GM12878 (cell line): ENCODE results near the gene ARHGAP44. TPM values are rescaled to one million over a fixed set of nuclear protein-coding genes. Genes with fewer than 3 reads are reported as not detected.

ENCODE experiments used
- ATAC-seq: fragments of 200-7000 bp; cut with Tn5 transposase; 3 replicates; pipeline ENCODE4 v1.9.1; 2020; ENCODE audit warnings: mild to moderate bottlenecking, moderate library complexity
- BruUV-seq: library from RNA; stranded (reverse); fragments of 400-500 nt; replicated peaks from 2 replicates; lab custom pipeline; 2021; lab: Mats Ljungman, UMichigan
- CTCF ChIA-PET: fragments of 300-600 bp; sonication (Branson Sonifier 250); formaldehyde crosslinking; extraction: SDS; loops from one replicate; lab custom pipeline; 2021; ENCODE audit warnings: inconsistent platforms; lab: Yijun Ruan, JAX
- POLR2A ChIA-PET: fragments of 350-600 bp; formaldehyde crosslinking; extraction: SDS; loops from one replicate; lab custom pipeline; 2021; ENCODE audit warnings: inconsistent platforms; lab: Charles Lee
- RAD21 ChIA-PET: fragments of 300-600 bp; sonication (Branson Sonifier 250); formaldehyde crosslinking; loops from one replicate; lab custom pipeline; 2023; ENCODE audit warnings: antibody characterized with exemption; ENCODE audit not compliant: unreplicated experiment; lab: Charles Lee
- SMC1A ChIA-PET: fragments of 300-600 bp; sonication (Branson Sonifier 250); formaldehyde crosslinking; loops from one replicate; lab custom pipeline; 2023; ENCODE audit not compliant: unreplicated experiment, uncharacterized antibody; lab: Charles Lee
- DNase-seq: peaks from one replicate; pipeline ENCODE4 v3.0.0-alpha.2; 2011; ENCODE audit warnings: low read depth, low spot score
- FAIRE-seq: peaks from 3 replicates; lab custom pipeline; 2011; peaks lifted over from hg19 to GRCh38; lab: Jason Lieb, UNC
- H2AFZ ChIP-seq: 2 replicates; pipeline ENCODE4 v1.6.0; 2011; ENCODE audit warnings: low read depth, low read length, control low read depth; ENCODE audit not compliant: control insufficient read depth
- H3K27ac ChIP-seq: 2 replicates; pipeline ENCODE4 v1.5.1; 2011; ENCODE audit warnings: control low read depth; ENCODE audit not compliant: control insufficient read depth, insufficient read depth
- H3K27me3 ChIP-seq, 2 experiments: replicated peaks in 1 of 2; 2 replicates each; pipeline versions ENCODE4 v1.6.0 to v1.6.1; 2011; ENCODE audit warnings: low read length in 1 of 2; ENCODE audit not compliant: control insufficient read depth in 2 of 2, insufficient read depth in 2 of 2
- H3K36me3 ChIP-seq, 2 experiments: 2 replicates each; pipeline ENCODE4 v1.5.1; 2011; ENCODE audit warnings: low read length in 1 of 2; ENCODE audit not compliant: control insufficient read depth in 2 of 2, insufficient read depth in 2 of 2
- H3K4me1 ChIP-seq: 2 replicates; pipeline ENCODE4 v1.6.1; 2011; ENCODE audit warnings: mild to moderate bottlenecking, low read length, moderate library complexity, mixed read lengths; ENCODE audit not compliant: control insufficient read depth, insufficient read depth
- H3K4me2 ChIP-seq: 2 replicates; pipeline ENCODE4 v1.6.0; 2011; ENCODE audit warnings: control low read depth; ENCODE audit not compliant: control insufficient read depth, insufficient read depth
- H3K4me3 ChIP-seq: fragments of 200-600 bp; sonication (generic); 2 replicates; pipeline ENCODE4 v1.5.1; 2016
- H3K79me2 ChIP-seq: 2 replicates; pipeline ENCODE4 v1.6.0; 2011; ENCODE audit warnings: low read length; ENCODE audit not compliant: control insufficient read depth, insufficient read depth
- H3K9ac ChIP-seq: 2 replicates; pipeline ENCODE4 v1.8.0; 2011; ENCODE audit warnings: low read length, control low read depth, mixed read lengths; ENCODE audit not compliant: control insufficient read depth, insufficient read depth
- H3K9me3 ChIP-seq: replicated peaks from 3 replicates; pipeline ENCODE4 v1.5.1; 2011; ENCODE audit warnings: mild to moderate bottlenecking, low read length; ENCODE audit not compliant: control insufficient read depth, insufficient read depth
- H4K20me1 ChIP-seq: 2 replicates; pipeline ENCODE4 v1.6.0; 2011; ENCODE audit not compliant: control insufficient read depth, insufficient read depth
- BCL11A ChIP-seq: IDR thresholded peaks from 2 replicates; pipeline ENCODE4 v1.6.1; 2011; ENCODE audit warnings: low read depth, low read length
- CBX5 ChIP-seq: sonication (generic); IDR thresholded peaks from 2 replicates; pipeline ENCODE4 v1.6.1; 2016; ENCODE audit warnings: low read depth, moderate library complexity, mild to moderate bottlenecking, inconsistent platforms
- CHD4 ChIP-seq: fragments of 200-600 bp; sonication (generic); IDR thresholded peaks from 2 replicates; pipeline ENCODE4 v1.6.1; 2016; ENCODE audit warnings: mild to moderate bottlenecking
- GATAD2B ChIP-seq: fragments of 450-650 bp; conservative IDR thresholded peaks from 2 replicates; pipeline ENCODE4 v1.6.1; 2017; ENCODE audit warnings: low read depth, mild to moderate bottlenecking, moderate library complexity
- HDAC6 ChIP-seq: fragments of 200-600 bp; sonication (generic); IDR thresholded peaks from one replicate; pipeline ENCODE4 v1.8.0; 2017; ENCODE audit warnings: antibody characterized with exemption; ENCODE audit not compliant: unreplicated experiment
- HDGF ChIP-seq: fragments of 450-650 bp; IDR thresholded peaks from 2 replicates; pipeline ENCODE4 v1.6.1; 2016; ENCODE audit warnings: antibody characterized with exemption
- HSF1 ChIP-seq: fragments of 150-350 bp; IDR thresholded peaks from 2 replicates; pipeline ENCODE4 v1.6.1; 2014; ENCODE audit warnings: mild to moderate bottlenecking, low read depth, low read length
- IKZF1 ChIP-seq: fragments of 450-650 bp; conservative IDR thresholded peaks from 2 replicates; pipeline ENCODE4 v1.6.1; 2017; ENCODE audit warnings: antibody characterized with exemption, mild to moderate bottlenecking
- JUND ChIP-seq: IDR thresholded peaks from 2 replicates; pipeline ENCODE4 v1.6.1; 2012; ENCODE audit warnings: low read depth, mild to moderate bottlenecking, low read length, improper control_type of control experiment, moderate library complexity
- MXI1 ChIP-seq: fragments of 150-350 bp; IDR thresholded peaks from 2 replicates; pipeline ENCODE4 v1.6.1; 2011; ENCODE audit warnings: low read depth, mild to moderate bottlenecking, inconsistent platforms, low read length, improper control_type of control experiment
- PAX5 ChIP-seq: IDR thresholded peaks from 2 replicates; pipeline ENCODE4 v1.6.1; 2011; ENCODE audit warnings: low read depth, low read length, borderline replicate concordance
- POLR2AphosphoS5 ChIP-seq: IDR thresholded peaks from 2 replicates; pipeline ENCODE4 v1.6.1; 2011; ENCODE audit warnings: mild to moderate bottlenecking, low read length, inconsistent platforms
- RCOR1 ChIP-seq: conservative IDR thresholded peaks from 2 replicates; pipeline ENCODE4 v1.6.1; 2012; ENCODE audit warnings: low read depth, low read length, improper control_type of control experiment
- RELB ChIP-seq: fragments of 450-650 bp; IDR thresholded peaks from 2 replicates; pipeline ENCODE4 v1.6.1; 2017; ENCODE audit warnings: low read depth, mild to moderate bottlenecking, moderate library complexity
- SPI1 ChIP-seq: IDR thresholded peaks from 2 replicates; pipeline ENCODE4 v1.6.1; 2011; ENCODE audit warnings: low read depth, mild to moderate bottlenecking, low read length, moderate library complexity, borderline replicate concordance; ENCODE audit not compliant: insufficient read depth
- SREBF2 ChIP-seq: IDR thresholded peaks from 2 replicates; pipeline ENCODE4 v1.6.1; 2012; ENCODE audit warnings: mild to moderate bottlenecking, low read length
- SUZ12 ChIP-seq: fragments of 200-600 bp; sonication (generic); IDR thresholded peaks from one replicate; pipeline ENCODE4 v1.6.1; 2018; ENCODE audit warnings: antibody characterized with exemption, mild to moderate bottlenecking; ENCODE audit not compliant: unreplicated experiment
- ZNF274 ChIP-seq: IDR thresholded peaks from one replicate; pipeline ENCODE4 v1.8.0; 2011; ENCODE audit not compliant: insufficient read length, insufficient read depth
- WGBS: methylation state at CpG from one replicate; pipeline ENCODE4 v1.1.6; 2016; ENCODE audit warnings: low lambda C conversion rate; ENCODE audit not compliant: insufficient replicate concordance, insufficient coverage; ENCODE audit errors: missing lambda C conversion rate; 5-methylcytosine and 5-hydroxymethylcytosine counted together
- in situ Hi-C: fragments of 300-500 bp; cut with MboI; formaldehyde crosslinking; loops from 9 replicates; pipeline ENCODE4 v1.14.3; 2018; ENCODE audit warnings: mixed read lengths
- intact Hi-C: fragments of 100-400 bp; cut with micrococcal nuclease; formaldehyde crosslinking; loops from one replicate; pipeline ENCODE4 v1.14.2; 2022; ENCODE audit not compliant: unreplicated experiment
- polyA plus RNA-seq, 11 experiments: library from polyadenylated mRNA; depleted of rRNA in 4 of 11; unstranded in 6 of 11; stranded (reverse) in 5 of 11; fragments of >200 nt; fragmentation: Nextera tagmentation in 4 of 11; fragmentation: Illumina TruSeq in 1 of 11; extraction: Ambion mirVana in 4 of 11; extraction: Trizol in 1 of 11; gene quantifications; 1 replicate in 1 of 11; 2 replicates in 10 of 11; pipeline versions ENCODE4 v1.2.1 to v1.2.3, GENCODE V29; 2011 to 2016; ENCODE audit warnings: inconsistent platforms in 2 of 11, missing spikeins in 2 of 11, low read depth in 1 of 11
- total RNA-seq, 4 experiments: library from RNA; depleted of rRNA in 3 of 4; stranded (reverse); fragments of >200 nt in 3 of 4; fragmentation: Illumina TruSeq in 1 of 4; extraction: Trizol in 1 of 4; gene quantifications; 2 replicates each; pipeline versions ENCODE4 v1.2.1 to v1.2.3, GENCODE V29; 2013 to 2021
- TF ChIP-seq, protein P1 (sequence below): fragments of 450-650 bp; formaldehyde crosslinking; IDR thresholded peaks from 2 replicates; pipeline ENCODE4 v1.4.0; 2022; ENCODE audit warnings: mild to moderate bottlenecking, moderate library complexity
- TF ChIP-seq, protein P2 (sequence below): IDR thresholded peaks from 2 replicates; pipeline ENCODE4 v1.6.1; 2012; ENCODE audit warnings: low read depth, low read length, improper control_type of control experiment

Gene ARHGAP44
- total and polyA plus RNA-seq, 10 of the 15 experiments (the other 5 are each of a cell fraction or from before 2014, with no cell fraction given), result 0.11 to 1.2 (median 0.48) TPM

DNA sequence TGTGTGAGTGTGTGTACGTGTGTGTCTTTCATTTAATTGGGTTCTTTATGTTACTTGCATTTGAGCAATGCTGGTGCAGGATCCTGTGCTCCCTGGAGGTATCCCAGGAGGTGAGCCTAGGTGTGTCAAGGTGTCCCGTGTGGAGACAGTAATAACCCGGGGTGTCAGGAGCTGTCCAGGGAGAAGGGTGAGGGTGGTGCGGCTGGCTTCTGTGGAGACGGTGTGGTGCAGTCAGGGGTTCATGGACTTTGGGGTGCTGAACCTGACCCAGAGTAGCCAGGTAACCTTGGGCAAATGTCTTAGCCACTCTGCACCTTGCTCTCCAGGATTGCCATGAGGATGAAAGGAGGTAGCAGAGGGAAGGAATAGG, 235.9 kb downstream of the ARHGAP44 start:
- Histone ChIP-seq H3K27ac (no peak overlapping the region), H3K9me3 (no peaks in the 10 kb centered on the region), H3K36me3 (no peaks in the 10 kb centered on the region), H3K4me1 (no peaks in the 10 kb centered on the region), H3K4me3 (no peak overlapping the region), H2AFZ (no peak overlapping the region), H3K4me2 (no peak overlapping the region), H4K20me1 (no peaks in the 10 kb centered on the region), H3K27me3 (no peaks in the 10 kb centered on the region; a peak in 1 of 4 replicates), H3K79me2 (no peaks in the 10 kb centered on the region), H3K9ac (no peak overlapping the region)
- POLR2A ChIA-PET, result no interaction called here
- intact Hi-C loops (no loop called here), in situ Hi-C loops (no loop called here)
- DNase-seq (no peak), FAIRE-seq (no peak), ATAC-seq (no peak)
- WGBS, result 45% methylated on average over 4 of the region's 5 CpGs
- RAD21 ChIA-PET, result no interaction called here
- SMC1A ChIA-PET, result no interaction called here
- TF ChIP-seq PAX5 (no peak), CBX5 (no peak), GATAD2B (no peak), CHD4 (no peak), SUZ12 (no peak), JUND (no peak), IKZF1 (no peak), RELB (no peak), HDAC6 (no peak), POLR2AphosphoS5 (no peak), HSF1 (no peak), SREBF2 (no peak), ZNF274 (no peak), MXI1 (no peak), HDGF (no peak), RCOR1 (no peak), SPI1 (no peak), BCL11A (no peak)
- TF ChIP-seq, protein P1, sequence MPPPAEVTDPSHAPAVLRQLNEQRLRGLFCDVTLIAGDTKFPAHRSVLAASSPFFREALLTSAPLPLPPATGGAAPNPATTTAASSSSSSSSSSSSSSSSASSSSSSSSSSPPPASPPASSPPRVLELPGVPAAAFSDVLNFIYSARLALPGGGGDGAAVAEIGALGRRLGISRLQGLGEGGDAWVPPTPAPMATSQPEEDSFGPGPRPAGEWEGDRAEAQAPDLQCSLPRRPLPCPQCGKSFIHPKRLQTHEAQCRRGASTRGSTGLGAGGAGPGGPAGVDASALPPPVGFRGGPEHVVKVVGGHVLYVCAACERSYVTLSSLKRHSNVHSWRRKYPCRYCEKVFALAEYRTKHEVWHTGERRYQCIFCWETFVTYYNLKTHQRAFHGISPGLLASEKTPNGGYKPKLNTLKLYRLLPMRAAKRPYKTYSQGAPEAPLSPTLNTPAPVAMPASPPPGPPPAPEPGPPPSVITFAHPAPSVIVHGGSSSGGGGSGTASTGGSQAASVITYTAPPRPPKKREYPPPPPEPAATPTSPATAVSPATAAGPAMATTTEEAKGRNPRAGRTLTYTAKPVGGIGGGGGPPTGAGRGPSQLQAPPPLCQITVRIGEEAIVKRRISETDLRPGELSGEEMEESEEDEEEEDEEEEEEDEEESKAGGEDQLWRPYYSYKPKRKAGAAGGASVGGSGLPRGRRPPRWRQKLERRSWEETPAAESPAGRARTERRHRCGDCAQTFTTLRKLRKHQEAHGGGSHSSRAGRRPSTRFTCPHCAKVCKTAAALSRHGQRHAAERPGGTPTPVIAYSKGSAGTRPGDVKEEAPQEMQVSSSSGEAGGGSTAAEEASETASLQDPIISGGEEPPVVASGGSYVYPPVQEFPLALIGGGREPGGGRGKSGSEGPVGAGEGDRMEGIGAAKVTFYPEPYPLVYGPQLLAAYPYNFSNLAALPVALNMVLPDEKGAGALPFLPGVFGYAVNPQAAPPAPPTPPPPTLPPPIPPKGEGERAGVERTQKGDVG, result no peak
- TF ChIP-seq, protein P2, sequence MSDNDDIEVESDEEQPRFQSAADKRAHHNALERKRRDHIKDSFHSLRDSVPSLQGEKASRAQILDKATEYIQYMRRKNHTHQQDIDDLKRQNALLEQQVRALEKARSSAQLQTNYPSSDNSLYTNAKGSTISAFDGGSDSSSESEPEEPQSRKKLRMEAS, result no peak
- CTCF ChIA-PET, result no interaction called here
- BruUV-seq, result no TSS peak
